Tibial nerve (tissue), 4 donors: ENCODE measurements around the gene DACT2.

Experiments
- CTCF ChIP-seq, 5 experiments: fragments of 200-600 bp in 3 of 5; fragments of 450-650 bp in 2 of 5; sonication (generic) in 3 of 5; IDR thresholded peaks; one replicate each; pipeline ENCODE4 v1.5.1; 2016 to 2019; ENCODE audit warnings: antibody characterized with exemption in 5 of 5, mild to moderate bottlenecking in 3 of 5, moderate library complexity in 2 of 5
- EP300 ChIP-seq, 2 donors: sonication (generic); formaldehyde crosslinking; IDR thresholded peaks; one replicate each; pipeline ENCODE4 v1.6.1; 2017; ENCODE audit warnings: antibody characterized with exemption in 2 of 2, mild to moderate bottlenecking in 1 of 2

- TF ChIP-seq CTCF (IDR thresholded peaks at IDR 0.05) = no peak
- TF ChIP-seq EP300 (IDR thresholded peaks at IDR 0.05) = no peak
Observed at GRCh38 chr6:168368936-168369335, 49.4 kb upstream of the DACT2 start.
